Muscle of back (tissue), 11 donors: ENCODE measurements around the gene DPP10. TPM values are rescaled to one million over a fixed set of nuclear protein-coding genes. Genes with fewer than 3 reads are reported as not detected.
A peak's percentile ranks its signal among the peaks of the same experiment; 100 is the strongest.

Source experiments
- DNase-seq, 3 donors: peaks; one replicate each; pipeline versions ENCODE4 v3.0.0 to v3.0.0-alpha.2; 2013
- polyA plus RNA-seq, 10 donors: library from polyadenylated mRNA; unstranded; fragments of 120-200 nt; gene quantifications; one replicate each; pipeline ENCODE4 v1.2.1, GENCODE V29; 2013; ENCODE audit not compliant: insufficient read length in 10 of 10

The DPP10 gene
- polyA plus RNA-seq, 10 donors = 0.09 to 4.7 (median 0.55) TPM

DNA sequence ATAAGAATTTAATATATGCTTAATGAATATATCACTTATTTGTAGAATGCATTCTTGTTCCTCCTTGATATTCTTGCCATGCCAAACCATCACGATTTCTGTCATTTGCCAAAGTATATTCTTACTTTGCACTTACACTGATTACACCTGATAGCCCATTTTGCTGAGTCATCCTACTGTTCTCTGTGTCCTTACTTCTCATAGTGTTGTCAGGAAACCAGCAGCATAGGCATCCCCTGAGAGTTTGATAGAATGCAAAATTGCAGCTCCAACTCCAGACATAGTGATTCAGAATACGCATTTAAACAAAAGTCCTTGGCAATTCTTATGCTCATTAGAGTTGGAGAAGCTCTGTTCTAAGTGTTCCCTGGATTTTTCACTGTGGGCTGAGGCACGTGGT, 687.1 kb downstream of the DPP10 start:
- no peak for DNase-seq

DNA sequence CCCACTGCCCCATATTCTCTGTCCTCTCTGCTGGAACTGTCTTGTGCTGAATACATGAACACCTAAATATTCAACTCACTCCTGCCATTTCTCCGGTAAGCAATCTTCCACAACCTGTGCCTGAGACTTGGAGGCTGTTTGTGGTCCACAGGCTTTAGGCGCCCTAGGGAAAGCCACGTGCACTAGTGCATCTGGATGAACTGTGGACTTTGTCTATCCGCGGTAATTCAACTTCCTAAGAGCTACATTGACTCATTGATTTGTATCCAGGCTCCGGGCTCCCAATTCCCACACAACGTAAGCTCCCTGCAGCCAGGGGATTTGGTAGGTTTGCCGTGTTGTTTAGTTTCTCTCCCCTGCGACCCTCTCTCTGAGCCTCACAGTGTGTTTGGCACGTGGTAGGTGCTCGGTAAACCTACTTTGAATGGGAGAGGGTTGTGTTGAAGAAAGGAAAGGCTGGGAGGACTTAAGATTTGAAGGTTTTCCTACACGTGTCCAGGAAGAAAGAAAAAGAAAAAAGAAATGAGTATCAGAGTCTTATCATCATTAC, 718.2 kb downstream of the DPP10 start:
- DNase-seq = peak in 1 of 3 donors; percentile 2

DNA sequence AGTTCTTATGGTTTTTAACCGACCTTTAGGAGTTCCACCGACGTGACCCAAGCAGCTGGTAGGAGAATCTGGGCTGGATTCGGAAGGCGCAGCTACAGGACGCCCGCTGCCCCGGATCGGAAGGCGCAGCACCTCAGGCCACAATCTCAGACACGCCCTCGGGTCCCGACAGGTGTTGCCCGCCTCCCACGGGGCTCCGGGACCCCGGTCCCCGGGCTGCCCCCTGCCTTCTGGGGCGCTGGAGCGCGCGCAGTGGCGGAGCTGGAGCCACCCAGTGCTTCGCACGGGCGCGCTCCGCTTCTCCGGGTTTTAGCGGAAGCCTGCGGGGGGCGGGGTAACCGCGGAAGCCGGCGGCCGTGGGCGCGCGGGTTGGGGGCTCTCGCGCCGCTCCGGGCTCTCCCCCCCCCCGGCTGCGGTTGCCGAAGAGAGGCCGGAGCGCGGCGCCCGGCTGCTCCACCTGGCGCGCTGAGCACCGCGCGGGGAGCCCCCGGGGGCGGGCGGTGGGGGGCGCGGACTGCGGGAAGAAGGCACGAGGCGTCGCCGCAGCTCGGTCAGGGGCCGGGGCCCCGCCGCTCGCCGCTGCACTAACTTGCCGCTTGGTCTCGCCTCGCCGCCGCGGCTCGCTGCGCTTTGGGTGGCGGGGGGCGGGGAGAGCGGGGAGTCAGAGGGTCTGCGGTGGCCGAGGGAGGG, 718.8 kb downstream of the DPP10 start:
- peak in 2 of 3 donors; percentile 22 to 62 for DNase-seq

DNA sequence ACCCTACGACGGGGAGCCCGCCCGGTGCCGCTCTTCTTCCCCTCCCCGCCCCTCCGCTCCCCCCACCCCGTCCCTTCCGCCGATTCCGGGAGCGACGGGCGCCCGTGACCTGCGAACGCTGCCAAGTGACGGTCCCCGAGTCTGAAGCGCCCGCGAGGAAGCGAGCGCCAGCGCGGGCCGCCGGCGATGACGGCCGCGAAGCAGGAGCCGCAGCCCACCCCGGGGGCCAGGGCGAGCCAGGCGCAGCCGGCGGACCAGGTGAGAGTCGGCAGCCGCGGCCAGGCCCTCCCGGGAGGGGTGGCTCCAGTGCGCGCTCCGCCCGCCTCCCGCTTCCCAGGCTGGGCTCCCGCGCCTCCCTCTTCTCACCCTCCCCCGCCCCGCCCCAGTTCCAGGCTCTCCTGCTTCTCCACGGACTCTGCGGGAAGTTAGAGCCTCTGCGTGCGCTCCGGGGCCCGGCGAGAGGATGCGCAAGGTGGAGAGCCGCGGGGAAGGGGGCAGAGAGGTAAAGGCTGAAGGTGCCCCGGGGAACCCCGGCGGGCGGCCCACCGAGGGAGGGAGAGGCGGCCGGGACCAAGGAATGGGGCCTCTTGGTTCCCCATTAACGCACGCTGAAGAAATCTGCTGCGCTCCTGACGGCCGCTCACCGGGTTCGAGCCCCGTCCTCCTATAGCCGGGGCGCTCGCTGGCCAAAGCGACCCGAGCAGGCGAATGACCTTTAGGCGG, 719.5 kb downstream of the DPP10 start:
- DNase-seq = peak in 1 of 3 donors; percentile 43

DNA sequence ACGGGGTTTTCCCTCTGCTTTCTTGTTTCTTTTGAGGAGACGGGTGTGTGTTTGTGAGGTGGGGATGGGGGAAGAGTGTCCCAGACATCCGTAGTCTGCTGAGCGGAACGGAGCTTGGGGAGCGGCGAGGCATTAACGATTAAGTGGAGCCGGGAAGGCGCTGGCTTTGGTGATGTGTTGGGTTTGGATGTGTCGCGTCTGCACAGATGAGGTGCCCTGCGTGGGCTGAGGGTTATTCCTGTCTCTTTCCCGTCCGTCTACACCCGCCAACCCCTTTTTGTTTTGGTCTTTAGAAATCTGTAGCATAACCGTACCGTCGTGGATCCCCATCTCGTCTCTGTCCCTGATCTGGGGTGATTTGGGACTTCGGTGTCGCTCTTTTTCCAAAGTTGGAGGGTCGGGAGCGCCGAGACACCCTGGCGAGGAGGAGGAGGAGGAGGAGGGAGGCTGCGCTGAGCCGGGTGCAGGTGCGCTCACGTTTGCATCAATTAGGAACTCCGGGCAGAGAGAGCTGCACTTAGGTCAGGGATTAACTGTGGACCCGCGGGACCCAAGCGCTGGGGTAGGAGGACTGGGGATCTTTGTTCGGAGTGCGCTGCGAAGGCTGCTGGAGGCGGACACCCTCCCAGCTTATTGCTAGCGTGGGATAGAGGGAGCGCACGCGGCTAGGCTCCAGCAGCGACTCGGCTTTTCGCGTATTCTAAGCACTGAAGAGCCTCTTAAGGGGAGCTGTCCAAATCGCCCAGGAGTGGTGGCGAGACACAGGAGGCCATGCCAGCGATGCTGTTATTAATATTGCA, 720.3 kb downstream of the DPP10 start:
- peak in 1 of 3 donors; percentile 15 for DNase-seq

DNA sequence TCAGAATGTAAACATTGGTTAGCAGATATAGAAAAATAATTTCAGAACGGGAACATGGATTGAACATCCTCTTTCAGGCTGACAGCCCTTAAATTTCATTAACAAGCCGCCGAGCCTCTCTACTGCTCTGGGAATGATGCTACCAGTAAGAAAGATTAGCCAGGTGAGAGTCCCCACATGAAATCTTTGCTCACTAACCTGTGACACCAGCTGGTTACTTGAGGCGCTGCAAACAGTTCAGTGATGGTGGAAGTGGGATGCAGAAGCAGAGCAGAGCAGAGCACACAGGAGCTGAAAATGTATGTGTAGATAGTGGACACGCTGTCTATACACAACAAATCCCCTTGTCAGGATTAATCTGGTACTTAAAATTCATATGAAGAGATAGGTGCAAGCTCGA, 721.1 kb downstream of the DPP10 start:
- DNase-seq = no peak

DNA sequence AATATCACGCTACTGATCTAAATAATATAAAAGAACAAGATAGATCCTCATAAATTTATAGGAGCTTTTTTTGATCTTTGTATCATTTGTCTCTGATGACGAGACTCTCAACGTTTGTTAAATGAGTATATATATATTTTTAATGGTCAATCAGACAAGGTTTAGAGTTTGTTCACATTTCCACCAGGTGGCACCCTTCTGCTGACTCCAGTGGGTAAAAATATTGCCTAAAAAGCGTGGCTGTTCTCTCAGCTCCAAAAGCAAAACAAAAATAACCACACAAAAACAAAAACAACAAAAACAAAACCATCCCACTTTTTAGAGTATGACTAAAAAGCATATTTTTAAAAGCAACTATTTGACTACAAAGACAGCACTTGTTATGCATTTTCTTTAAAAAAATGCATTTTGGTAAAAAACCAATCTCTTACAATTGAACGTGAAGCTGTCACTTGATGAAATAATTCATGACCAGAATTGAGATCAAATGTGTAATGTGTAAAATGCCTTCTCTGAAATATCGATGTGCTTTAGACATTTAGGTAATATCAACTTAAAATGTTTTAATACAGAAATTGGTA, 723.2 kb downstream of the DPP10 start:
- peak; percentile 7 to 46 (median 25) for DNase-seq

DNA sequence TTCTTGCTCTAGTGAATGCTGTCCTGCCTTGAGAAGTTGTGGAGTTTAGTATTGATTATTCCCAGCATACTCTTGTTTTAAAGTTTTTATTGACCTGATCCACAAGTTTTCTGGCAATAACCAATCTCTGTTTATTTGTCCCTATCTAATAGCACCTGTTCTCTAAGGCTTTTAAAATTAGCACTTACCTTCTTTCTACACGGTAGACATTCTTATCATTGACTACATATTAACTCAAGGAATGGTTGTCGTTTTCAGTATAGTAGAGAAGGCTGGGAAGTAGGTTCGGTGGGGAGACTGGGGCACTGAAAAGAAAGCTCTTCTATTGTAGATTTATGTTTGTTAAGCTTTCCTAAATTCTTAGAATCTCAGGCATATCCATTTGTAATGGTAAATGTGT, 726.0 kb downstream of the DPP10 start:
- no peak for DNase-seq

DNA sequence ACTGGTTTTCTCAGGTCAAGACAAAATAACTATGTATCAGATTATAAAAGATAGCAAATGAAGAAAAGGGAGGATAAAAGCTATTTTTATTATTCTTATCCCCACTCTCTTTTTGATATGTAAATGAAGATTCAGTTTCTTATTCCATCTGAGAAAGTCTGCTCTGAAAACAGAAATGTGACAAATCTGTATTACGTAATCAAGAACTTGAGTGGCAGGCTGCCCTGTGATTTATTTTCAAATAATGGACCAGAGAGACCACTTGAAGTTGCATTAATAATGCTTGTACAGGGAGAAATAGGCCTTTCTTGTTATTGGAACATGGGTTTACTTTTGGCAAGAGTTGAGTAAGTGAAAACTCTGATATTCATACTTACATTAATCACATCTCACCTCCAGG, 727.4 kb downstream of the DPP10 start:
- no peak for DNase-seq

DNA sequence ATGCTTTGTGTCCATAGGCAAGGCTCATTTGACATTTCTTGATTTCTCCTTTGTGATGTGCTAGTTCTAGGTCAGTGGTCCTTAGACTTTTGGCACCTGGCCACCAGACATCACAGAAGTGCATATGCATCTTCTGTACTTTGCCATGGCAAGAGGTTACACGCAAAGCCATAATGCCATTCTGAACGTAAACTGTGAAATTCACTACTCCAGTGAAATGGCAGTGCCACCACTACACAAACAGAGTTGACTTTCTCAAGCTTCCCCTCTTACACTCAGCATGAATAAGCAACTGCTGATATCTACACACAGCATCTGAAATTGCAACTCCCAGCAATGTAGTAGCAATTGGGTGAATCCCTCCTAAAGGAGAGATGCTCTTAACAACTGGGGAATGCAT, 729.3 kb downstream of the DPP10 start:
- DNase-seq = no peak

DNA sequence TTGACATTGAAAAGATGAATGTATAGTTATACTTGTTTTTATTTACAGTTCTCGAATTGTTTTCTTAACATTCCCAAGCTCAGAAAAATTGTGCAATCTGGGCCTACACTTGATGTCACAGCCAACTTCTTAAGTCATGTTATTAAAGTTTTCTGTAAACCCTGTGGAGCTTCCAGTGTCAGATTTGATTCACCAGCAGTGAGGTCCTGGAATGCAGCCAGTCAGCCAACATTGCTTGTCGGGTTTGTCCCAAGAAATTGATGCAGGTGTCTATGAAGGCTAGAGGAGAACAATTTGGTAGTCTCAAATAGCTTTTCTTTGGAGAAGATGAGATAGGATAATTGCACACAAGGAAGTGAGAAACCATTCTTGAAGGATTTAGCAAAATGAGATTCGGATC, 732.2 kb downstream of the DPP10 start:
- DNase-seq = no peak

DNA sequence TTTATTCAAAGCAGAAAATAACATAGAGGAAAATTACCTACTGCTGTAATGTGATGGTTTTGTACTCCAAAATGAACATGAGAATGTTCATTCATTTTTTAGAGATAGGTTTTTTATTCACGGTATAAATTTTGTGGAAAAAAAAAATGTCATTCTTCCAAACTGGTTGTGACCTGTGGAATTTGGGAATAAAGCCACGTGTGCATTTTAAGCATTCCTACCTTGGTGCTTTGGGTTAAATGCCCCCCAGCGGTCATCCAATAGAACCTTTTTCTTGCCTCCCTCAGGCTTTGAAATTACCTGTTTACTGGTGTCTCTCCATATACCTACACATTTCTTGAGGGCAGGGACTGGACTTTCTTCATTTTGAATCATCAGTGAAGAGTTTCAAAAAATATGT, 740.7 kb downstream of the DPP10 start:
- no peak for DNase-seq

DNA sequence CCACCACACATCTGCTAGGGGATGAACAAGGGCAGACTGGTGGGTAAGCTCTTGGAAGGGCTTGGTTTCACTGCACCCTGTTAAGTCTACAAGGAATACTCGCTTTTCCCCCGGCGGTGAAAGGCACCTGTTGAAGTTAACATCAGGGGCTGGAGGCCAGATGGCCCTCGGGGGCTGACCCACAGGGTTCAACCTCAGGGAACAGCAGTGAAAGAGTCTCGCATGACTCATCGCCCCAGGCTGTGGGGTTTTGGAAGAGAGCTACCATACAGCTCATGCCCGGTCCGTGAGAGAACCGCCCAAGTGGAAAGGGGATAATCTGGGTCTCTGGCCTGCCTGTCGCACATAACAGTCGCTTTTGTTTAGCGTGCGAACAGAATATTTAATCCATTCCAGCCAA, 748.0 kb downstream of the DPP10 start:
- DNase-seq = no peak

DNA sequence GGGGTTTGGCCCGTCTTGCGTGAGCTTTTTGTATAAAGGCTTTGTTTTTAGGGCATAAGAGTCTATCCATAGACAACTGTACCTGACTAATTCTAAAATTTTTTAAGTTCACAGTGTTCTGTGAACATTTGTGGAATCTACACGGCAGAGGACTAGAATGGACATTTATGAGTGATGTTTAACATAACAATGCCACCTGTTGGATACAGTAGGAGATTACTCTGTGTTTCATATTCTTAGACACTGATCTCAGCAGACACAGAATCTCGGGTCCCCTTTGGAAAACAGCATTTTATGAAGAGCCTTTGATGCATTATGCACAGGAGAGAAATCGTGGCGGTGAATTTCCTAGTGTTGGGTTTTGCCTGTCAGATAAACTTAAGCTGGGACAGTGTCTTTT, 752.2 kb downstream of the DPP10 start:
- no peak for DNase-seq

DNA sequence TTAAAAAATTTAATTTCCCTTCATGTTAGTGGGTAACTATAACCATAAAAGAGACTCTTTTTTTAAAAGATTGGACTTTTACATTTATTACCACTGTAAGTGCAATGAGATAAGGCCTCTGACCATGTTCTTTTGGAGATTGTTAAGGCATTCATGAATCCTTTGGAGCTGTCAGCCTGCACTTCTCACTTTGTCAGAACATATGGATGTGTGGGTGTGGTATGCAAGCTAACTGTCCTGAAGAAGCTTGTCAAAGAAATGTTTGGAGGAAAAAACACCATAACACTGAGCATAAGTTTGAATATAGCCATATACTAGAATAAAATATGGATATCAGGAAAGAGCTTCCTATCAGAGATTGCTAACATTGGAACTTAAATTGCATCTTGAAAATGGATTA, 754.1 kb downstream of the DPP10 start:
- DNase-seq = no peak

DNA sequence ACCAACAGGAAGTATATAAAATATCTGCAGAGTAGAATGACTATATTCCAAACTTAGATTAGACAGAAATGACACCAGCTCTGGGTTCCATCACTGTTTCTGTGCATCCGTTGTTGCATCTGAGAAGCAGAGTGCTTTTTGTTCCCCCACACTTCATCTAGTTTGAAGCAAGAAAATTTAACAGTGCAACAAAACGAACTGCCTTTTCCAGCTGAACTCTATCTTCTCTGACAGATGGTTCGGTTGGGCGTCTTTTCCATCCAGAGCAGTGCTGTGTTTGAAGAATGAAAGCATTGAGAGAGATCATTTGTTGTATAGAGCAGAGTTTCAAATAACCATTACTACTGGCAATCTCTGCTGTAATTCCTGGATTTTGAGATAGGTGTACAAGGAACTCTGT, 757.5 kb downstream of the DPP10 start:
- no peak for DNase-seq

DNA sequence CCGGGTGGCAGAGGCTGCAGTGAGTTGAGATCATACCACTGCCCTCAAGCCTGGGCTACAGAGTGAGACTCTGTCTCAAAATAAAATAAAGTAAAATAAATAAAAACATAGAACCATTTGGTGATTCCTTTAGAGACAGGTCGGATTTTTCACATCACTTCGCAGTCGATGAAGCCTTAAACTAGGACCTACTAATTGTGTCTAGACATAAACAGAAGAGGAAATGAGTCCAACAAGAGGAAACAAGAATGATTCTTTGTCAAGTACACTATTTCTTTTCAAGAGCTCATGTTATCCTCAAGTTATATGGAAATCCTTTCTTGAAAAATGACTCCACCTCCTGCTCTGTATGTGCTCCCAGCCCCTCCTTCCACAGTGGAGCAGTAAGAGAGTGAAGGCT, 758.9 kb downstream of the DPP10 start:
- DNase-seq = no peak

DNA sequence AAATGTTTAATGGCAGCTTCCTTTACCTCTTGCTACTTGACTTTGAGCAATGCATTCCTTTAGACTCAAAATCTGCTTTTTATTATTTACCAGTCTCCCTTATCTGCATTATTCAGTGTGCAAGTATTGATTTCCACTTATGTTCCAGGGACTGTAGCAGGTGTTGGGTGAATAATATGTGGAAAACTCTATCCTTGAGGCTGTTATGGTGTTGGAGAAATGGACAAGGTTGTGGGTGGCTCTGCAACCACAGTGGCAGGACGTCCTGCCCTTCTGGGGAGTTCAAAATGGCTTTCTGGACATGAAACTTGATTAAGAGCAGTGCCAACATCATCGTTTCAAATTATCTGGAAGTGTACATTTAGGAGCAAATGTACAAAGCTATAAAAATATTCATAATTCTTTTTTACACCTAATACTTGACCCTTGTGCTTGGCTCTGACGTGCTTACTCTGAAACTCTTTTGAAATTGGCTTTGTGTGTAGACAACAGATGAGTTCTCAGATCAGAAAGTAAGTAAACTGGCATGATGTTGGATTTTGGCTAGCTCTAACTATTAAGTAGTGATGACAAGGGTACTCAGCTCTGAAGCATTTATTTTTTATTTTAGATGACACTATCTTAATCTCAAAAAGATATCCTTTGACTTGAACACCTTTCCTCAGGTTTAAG, 766.2 kb downstream of the DPP10 start:
- DNase-seq = no peak

DNA sequence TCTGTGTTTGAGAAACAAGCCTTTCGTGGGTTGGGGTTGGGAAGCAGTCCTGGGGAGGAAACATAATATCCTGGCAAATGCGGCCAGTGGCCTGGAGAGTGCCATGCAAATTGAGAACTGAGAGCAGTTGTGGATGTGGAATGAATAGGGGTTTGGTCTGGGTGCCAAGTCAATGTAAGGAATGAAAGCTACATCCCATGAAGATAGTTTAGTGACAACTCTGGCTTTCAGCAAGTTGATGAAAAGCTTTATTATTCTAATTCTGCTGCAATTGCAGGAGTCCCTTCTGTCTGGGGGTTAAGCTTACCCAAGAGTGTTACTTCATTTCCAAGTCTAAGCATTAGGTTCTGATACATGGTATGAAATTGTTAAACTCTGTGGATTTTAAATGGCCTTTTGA, 771.6 kb downstream of the DPP10 start:
- DNase-seq = no peak

DNA sequence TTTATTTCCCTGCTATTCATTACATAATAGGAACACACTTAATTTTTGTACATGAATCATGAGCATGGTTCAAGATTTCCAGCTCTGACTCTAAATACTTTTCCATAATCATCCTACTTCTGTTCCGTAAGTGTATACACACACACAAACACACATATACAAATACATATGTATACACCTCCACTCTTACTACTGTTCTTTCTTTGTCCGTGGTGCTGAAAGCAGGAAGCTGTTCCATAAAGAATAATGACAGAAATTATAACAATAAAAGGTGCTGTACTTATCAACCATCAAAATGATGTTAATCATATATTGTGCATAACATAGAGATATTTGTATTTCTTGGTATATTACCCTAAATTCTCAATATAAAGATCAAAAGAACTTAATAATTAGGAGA, 776.9 kb downstream of the DPP10 start:
- DNase-seq = no peak

DNA sequence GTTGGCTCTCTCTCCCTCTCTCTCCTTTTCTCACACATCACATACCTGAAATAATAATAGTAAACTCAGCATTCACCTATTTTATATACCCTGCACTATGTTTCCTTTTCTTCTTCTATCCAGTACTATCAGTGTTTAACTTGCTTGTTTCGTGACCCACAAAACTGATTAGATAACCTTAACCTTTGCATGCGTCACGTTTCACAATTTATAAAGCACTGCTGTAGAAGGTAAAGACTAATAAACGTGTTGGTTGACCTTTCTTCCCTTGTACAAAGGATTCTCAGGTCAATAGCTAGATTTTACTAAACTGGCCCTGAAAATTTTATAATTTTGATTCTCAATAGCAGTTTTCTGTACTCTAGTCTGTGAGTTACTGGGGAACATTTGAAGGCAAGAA, 791.7 kb downstream of the DPP10 start:
- no peak for DNase-seq

DNA sequence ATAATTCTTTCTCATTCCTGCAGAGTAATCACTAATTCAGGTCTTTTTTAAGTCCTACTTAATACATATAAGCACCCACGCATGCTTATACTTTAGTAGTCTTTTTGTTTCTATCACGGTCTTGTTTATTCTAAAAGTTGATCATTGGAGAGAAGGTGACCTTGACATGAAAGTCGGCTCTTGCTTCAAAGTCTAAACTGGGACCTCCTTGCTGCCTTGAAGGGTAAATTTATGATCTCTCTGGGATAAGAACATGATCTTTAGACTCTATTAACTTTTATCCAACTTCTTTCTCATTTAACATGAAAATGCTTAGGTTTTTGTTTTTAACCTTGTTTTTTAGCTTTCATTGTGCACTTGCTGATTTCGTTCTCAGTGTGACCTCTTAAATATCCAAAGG, 792.3 kb downstream of the DPP10 start:
- no peak for DNase-seq
